ENCODE data around the gene NAALADL2.
"Not testable (repeated sequence)": the region's sequence is repeated elsewhere in the genome, so short reads cannot be mapped to it uniquely, and the experiment has no call there.

The NAALADL2 gene

GRCh38 chr3:175150812-175151401 is 291.8 kb downstream of the NAALADL2 start:
- DNase-seq, result no peak

GRCh38 chr3:175153595-175153994 is 294.5 kb downstream of the NAALADL2 start:
- no peak for DNase-seq

- DNase-seq, result no peak
Measured at GRCh38 chr3:175155172-175155571, 296.0 kb downstream of the NAALADL2 start.

GRCh38 chr3:175159202-175159601 is 300.1 kb downstream of the NAALADL2 start:
- no peak for DNase-seq

GRCh38 chr3:175161291-175161690 is 302.2 kb downstream of the NAALADL2 start:
- no peak for DNase-seq

GRCh38 chr3:175163686-175164085 is 304.6 kb downstream of the NAALADL2 start:
- no peak for DNase-seq

GRCh38 chr3:175173117-175173516 is 314.0 kb downstream of the NAALADL2 start:
- not testable (repeated sequence) for DNase-seq

- DNase-seq, result no peak
Measured at GRCh38 chr3:175176556-175176955, 317.4 kb downstream of the NAALADL2 start.

- DNase-seq, result no peak
Measured at GRCh38 chr3:175179055-175179454, 319.9 kb downstream of the NAALADL2 start.

- no peak for DNase-seq
Measured at GRCh38 chr3:175184392-175184791, 325.3 kb downstream of the NAALADL2 start.

GRCh38 chr3:175185903-175186302 is 326.8 kb downstream of the NAALADL2 start:
- no peak for DNase-seq

GRCh38 chr3:175186511-175186910 is 327.4 kb downstream of the NAALADL2 start:
- no peak for DNase-seq

GRCh38 chr3:175187586-175187985 is 328.5 kb downstream of the NAALADL2 start:
- no peak for DNase-seq

- no peak for DNase-seq
Measured at GRCh38 chr3:175192536-175192935, 333.4 kb downstream of the NAALADL2 start.

GRCh38 chr3:175193815-175194518 is 334.8 kb downstream of the NAALADL2 start:
- no peak for DNase-seq

- DNase-seq, result no peak
Measured at GRCh38 chr3:175198991-175199783, 340.1 kb downstream of the NAALADL2 start.

GRCh38 chr3:175199961-175200360 is 340.8 kb downstream of the NAALADL2 start:
- no peak for DNase-seq

- no peak for DNase-seq
Measured at GRCh38 chr3:175200391-175201095, 341.4 kb downstream of the NAALADL2 start.

GRCh38 chr3:175207361-175207760 is 348.2 kb downstream of the NAALADL2 start:
- no peak for DNase-seq

GRCh38 chr3:175208326-175208725 is 349.2 kb downstream of the NAALADL2 start:
- DNase-seq, result no peak

GRCh38 chr3:175211466-175211865 is 352.3 kb downstream of the NAALADL2 start:
- no peak for DNase-seq

- DNase-seq, result no peak
Measured at GRCh38 chr3:175212896-175213295, 353.8 kb downstream of the NAALADL2 start.

- no peak for DNase-seq
Measured at GRCh38 chr3:175214216-175214615, 355.1 kb downstream of the NAALADL2 start.

Measured in NCI-H524 treated with DMSO at 0.1 percent for 48 hours (cell line).